Activated CD8-positive, alpha-beta memory T cell treated with anti-CD3 and anti-CD28 coated beads for 4 hours (primary cell): ENCODE measurements around the gene CLDN34.

Source experiments
- DNase-seq, 2 donors: peaks; one replicate each; pipeline ENCODE4 v3.0.0-alpha.2; 2020; ENCODE audit warnings: low read depth in 2 of 2

Gene CLDN34

DNA sequence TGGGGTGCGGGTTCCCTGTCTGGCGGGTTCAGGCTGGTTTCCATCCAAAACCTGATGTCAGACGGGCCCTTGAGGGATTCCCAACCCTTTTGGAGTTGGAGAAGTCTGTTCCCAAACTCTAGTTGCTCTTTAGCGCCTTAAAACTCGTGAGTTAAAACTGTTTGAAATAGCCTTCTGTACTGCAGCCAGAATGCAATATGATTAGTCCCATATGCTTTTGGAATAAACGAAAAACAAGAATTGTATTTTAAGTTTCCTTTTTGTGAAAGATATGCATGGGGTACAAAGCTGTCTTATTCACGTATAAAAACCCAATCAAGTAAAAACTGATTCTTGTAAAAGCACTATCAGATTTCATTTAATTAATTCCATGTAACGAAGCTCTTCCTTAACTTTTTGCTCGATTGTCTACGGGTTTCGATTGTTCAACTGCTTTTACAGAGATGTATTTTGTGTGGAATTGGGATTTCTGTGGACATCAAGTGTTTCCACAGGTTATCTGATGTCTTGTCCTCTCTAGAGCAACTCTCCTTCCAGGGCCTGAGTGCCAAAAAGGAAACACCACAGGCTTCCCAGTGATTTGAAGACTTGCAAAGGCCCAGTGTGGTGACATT, 49.5 kb downstream of the CLDN34 start:
- no peak for DNase-seq

DNA sequence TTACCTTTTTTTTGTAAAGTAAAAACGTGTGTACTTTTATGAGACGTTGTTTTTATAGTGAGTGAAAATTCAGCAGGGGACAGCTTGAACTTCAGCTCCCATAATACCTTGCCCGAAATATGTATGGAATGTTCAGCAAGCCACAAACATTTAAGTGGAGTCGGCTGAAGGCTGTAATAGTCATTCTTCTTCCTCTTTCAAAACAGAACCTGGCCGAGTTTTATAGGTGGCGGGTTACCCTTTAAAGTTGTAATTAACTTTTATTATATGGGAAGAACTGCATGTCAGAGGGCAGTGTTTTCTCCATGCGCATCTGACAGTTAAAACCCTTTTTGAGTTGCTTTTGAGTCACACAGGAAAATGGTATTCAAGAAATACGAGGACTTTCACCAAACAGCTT, 50.7 kb downstream of the CLDN34 start:
- DNase-seq, result no peak
